ENCODE measurements around the gene RASGEF1C.

Gene RASGEF1C

DNA sequence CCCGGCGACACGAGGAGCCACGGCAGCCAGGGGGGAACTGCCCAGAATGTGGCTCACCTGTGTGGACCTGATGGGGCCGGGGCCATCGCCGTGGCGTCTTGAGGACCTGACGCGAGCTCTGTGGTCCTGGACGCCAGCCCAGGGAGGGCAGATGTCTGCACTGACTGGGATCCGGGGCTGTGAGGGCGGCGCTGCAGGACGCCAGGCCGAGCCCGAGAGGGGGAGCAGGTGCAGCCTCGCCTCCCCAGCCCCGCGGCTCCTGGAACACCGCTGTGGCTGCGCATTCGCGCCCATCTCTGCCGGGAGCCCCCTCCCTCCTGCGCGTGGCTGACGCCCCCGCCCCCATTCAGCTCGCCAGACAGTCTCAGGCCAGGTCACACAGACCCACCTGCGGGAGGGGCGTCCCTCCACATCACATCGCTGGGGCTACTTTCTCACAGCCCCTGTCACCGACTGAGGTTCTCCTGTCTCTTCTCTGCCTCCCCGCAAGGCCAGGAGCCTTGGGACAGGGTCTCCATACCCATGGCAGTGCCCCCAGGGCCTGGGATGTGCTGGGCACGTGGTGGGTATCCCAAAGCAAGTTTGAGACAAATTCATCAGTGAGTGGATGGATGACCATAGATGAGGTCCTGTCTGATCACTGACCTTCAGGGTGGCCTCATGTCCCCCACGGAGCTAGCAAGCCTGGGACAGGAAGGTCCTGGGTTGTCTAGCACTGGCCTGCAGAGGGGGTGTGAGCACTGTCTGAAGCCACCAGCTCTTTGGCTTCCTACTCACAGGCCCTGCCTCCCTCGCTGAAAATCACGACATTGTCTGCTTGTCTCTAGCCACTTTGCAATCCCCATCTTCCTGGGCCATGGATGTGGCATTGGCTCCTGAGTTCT is 47.3 kb downstream of the RASGEF1C start:
- POLR2A ChIA-PET: no interaction called here
- CTCF ChIA-PET: no interaction called here

DNA sequence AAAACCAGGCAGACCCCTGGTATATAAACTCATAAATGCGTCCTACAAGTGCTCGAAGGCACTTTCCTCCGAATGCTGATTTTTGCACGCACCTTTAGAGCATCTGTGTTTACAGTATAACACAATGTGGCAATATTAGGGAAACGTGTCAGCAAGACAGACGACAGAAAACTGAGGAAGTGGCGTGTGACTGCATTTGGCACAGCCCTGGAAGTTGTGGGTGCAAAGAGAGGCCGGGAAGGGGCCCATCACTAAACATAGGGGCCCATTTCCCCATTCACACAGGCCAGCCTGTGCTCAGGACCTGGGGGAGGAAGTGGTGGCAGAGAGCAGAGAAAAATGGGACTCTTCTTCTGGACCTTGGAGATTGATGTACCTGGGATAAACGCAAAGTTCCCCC is 48.2 kb downstream of the RASGEF1C start:
- no peak for TF ChIP-seq L3MBTL2 (conservative IDR thresholded peaks at IDR 0.05)
- no peak for TF ChIP-seq NFRKB (IDR thresholded peaks at IDR 0.05)
- no peak for TF ChIP-seq SUZ12 (IDR thresholded peaks at IDR 0.05)
- no peak for TF ChIP-seq SP1 (IDR thresholded peaks at IDR 0.05)
- TF ChIP-seq PKNOX1 (IDR thresholded peaks at IDR 0.05): no peak
- no peak for TF ChIP-seq ELF4 (IDR thresholded peaks at IDR 0.05)
- TF ChIP-seq FOXK2 (IDR thresholded peaks at IDR 0.05): no peak
- TF ChIP-seq TARDBP (IDR thresholded peaks at IDR 0.05): no peak
- no peak for TF ChIP-seq ARNT (IDR thresholded peaks at IDR 0.05)
- TF ChIP-seq ZNF384 (IDR thresholded peaks at IDR 0.05): no peak
- TF ChIP-seq FOXA1 (IDR thresholded peaks at IDR 0.05): no peak
- no peak for TF ChIP-seq CTBP1 (IDR thresholded peaks at IDR 0.05; ENCODE audit: borderline replicate concordance)
- no peak for TF ChIP-seq BHLHE40 (IDR thresholded peaks at IDR 0.05; ENCODE audit: borderline replicate concordance)
- TF ChIP-seq FOXM1 (IDR thresholded peaks at IDR 0.05; ENCODE audit: borderline replicate concordance): no peak
- TF ChIP-seq HDGF (IDR thresholded peaks at IDR 0.05; ENCODE audit: borderline replicate concordance): no peak
- TF ChIP-seq LEF1 (IDR thresholded peaks at IDR 0.05; ENCODE audit: borderline replicate concordance): no peak
- ChIA-PET CTCF (no interaction called here), POLR2A (no interaction called here)
- no peak for DNase-seq (ENCODE audit: extremely low spot score)

More for the DNA sequence above, 47.3 kb downstream of the RASGEF1C start:
- TF ChIP-seq ZNF384 (IDR thresholded peaks at IDR 0.05): no peak
- TF ChIP-seq ARNT (IDR thresholded peaks at IDR 0.05): no peak
- TF ChIP-seq SP1 (IDR thresholded peaks at IDR 0.05): no peak
- TF ChIP-seq HDGF (IDR thresholded peaks at IDR 0.05; ENCODE audit: borderline replicate concordance): no peak
- no peak for TF ChIP-seq FOXK2 (IDR thresholded peaks at IDR 0.05)
- TF ChIP-seq CTBP1 (IDR thresholded peaks at IDR 0.05; ENCODE audit: borderline replicate concordance): no peak
- TF ChIP-seq PKNOX1 (IDR thresholded peaks at IDR 0.05): no peak
- no peak for TF ChIP-seq SUZ12 (IDR thresholded peaks at IDR 0.05)
- TF ChIP-seq LEF1 (IDR thresholded peaks at IDR 0.05; ENCODE audit: borderline replicate concordance): no peak
- TF ChIP-seq L3MBTL2 (conservative IDR thresholded peaks at IDR 0.05): no peak
- no peak for TF ChIP-seq FOXA1 (IDR thresholded peaks at IDR 0.05)
- TF ChIP-seq BHLHE40 (IDR thresholded peaks at IDR 0.05; ENCODE audit: borderline replicate concordance): no peak
- no peak for TF ChIP-seq FOXM1 (IDR thresholded peaks at IDR 0.05; ENCODE audit: borderline replicate concordance)
- TF ChIP-seq NFRKB (IDR thresholded peaks at IDR 0.05): no peak
- TF ChIP-seq TARDBP (IDR thresholded peaks at IDR 0.05): no peak
- no peak for TF ChIP-seq ELF4 (IDR thresholded peaks at IDR 0.05)
- no peak for DNase-seq (ENCODE audit: extremely low spot score)

GRCh38 chr5:180160215-180160614 is 48.8 kb downstream of the RASGEF1C start:
- ChIA-PET CTCF (no interaction called here), POLR2A (no interaction called here)
- TF ChIP-seq SUZ12 (IDR thresholded peaks at IDR 0.05): no peak
- no peak for TF ChIP-seq TARDBP (IDR thresholded peaks at IDR 0.05)
- TF ChIP-seq LEF1 (IDR thresholded peaks at IDR 0.05; ENCODE audit: borderline replicate concordance): no peak
- no peak for TF ChIP-seq FOXK2 (IDR thresholded peaks at IDR 0.05)
- no peak for TF ChIP-seq SP1 (IDR thresholded peaks at IDR 0.05)
- TF ChIP-seq L3MBTL2 (conservative IDR thresholded peaks at IDR 0.05): no peak
- TF ChIP-seq ELF4 (IDR thresholded peaks at IDR 0.05): no peak
- TF ChIP-seq FOXA1 (IDR thresholded peaks at IDR 0.05): no peak
- TF ChIP-seq ZNF384 (IDR thresholded peaks at IDR 0.05): no peak
- TF ChIP-seq BHLHE40 (IDR thresholded peaks at IDR 0.05; ENCODE audit: borderline replicate concordance): no peak
- TF ChIP-seq CTBP1 (IDR thresholded peaks at IDR 0.05; ENCODE audit: borderline replicate concordance): no peak
- TF ChIP-seq FOXM1 (IDR thresholded peaks at IDR 0.05; ENCODE audit: borderline replicate concordance): no peak
- TF ChIP-seq ARNT (IDR thresholded peaks at IDR 0.05): no peak
- no peak for DNase-seq (ENCODE audit: extremely low spot score)

DNA sequence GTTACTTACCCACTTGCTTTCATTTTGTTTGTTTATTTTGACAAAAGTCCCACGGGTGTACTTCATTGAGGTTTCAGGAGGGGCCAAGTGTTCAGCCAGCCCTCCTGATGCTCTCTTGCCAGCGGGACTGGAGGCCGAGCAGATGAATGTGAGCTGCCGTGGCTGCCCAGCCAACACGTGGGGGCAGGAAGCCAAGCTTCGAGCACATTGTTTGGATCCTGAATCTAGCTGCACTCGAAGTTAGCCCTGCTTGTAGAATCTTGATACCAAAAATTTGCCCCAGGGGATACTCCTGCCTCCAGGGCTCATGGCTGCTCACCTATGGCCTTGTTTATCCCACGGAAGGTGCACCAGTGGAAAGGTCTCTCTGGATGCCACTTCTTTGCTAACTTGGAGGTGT is 49.3 kb downstream of the RASGEF1C start:
- DNase-seq (ENCODE audit: extremely low spot score): no peak
- POLR2A ChIA-PET: no interaction called here
- CTCF ChIA-PET: no interaction called here
- no peak for TF ChIP-seq FOXK2 (IDR thresholded peaks at IDR 0.05)
- TF ChIP-seq HDGF (IDR thresholded peaks at IDR 0.05; ENCODE audit: borderline replicate concordance): no peak
- TF ChIP-seq CTBP1 (IDR thresholded peaks at IDR 0.05; ENCODE audit: borderline replicate concordance): no peak
- TF ChIP-seq FOXA1 (IDR thresholded peaks at IDR 0.05): no peak

DNA sequence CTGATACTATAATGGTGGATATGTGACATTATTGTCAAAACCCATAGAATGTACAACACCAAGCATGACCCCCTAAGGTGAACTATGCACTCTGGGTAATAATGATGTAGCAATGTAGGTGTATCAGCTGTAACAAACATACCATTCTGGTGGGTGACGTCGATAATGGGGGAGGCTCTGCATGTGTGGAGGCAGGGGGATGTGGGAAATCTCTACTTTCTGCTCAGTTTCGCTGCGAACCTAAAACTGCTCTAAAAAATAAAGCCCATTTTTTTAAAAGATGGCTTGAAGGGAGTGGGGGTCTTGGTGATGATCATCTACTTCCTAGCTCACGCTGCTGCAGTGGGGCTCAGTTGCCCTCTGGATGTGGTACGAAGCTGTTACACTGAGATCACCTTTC is 51.1 kb downstream of the RASGEF1C start:
- ChIA-PET CTCF (no interaction called here), POLR2A (no interaction called here)
- DNase-seq (ENCODE audit: extremely low spot score): no peak
- TF ChIP-seq SP1 (IDR thresholded peaks at IDR 0.05): no peak
- TF ChIP-seq TARDBP (IDR thresholded peaks at IDR 0.05): no peak
- TF ChIP-seq FOXM1 (IDR thresholded peaks at IDR 0.05; ENCODE audit: borderline replicate concordance): no peak
- TF ChIP-seq HDGF (IDR thresholded peaks at IDR 0.05; ENCODE audit: borderline replicate concordance): no peak
- no peak for TF ChIP-seq BHLHE40 (IDR thresholded peaks at IDR 0.05; ENCODE audit: borderline replicate concordance)
- TF ChIP-seq ELF4 (IDR thresholded peaks at IDR 0.05): no peak
- TF ChIP-seq SUZ12 (IDR thresholded peaks at IDR 0.05): no peak
- no peak for TF ChIP-seq LEF1 (IDR thresholded peaks at IDR 0.05; ENCODE audit: borderline replicate concordance)
- no peak for TF ChIP-seq ARNT (IDR thresholded peaks at IDR 0.05)
- TF ChIP-seq ZNF384 (IDR thresholded peaks at IDR 0.05): no peak
- no peak for TF ChIP-seq FOXK2 (IDR thresholded peaks at IDR 0.05)
- no peak for TF ChIP-seq CTBP1 (IDR thresholded peaks at IDR 0.05; ENCODE audit: borderline replicate concordance)
- TF ChIP-seq PKNOX1 (IDR thresholded peaks at IDR 0.05): no peak
- TF ChIP-seq FOXA1 (IDR thresholded peaks at IDR 0.05): no peak
- TF ChIP-seq NFRKB (IDR thresholded peaks at IDR 0.05): no peak
